Activated CD4-positive, alpha-beta memory T cell treated with anti-CD3 and anti-CD28 coated beads, Interleukin-2, amount 10 ng/mL, durations not matched to agents 7 days and 5 days (primary cell): ENCODE data around the gene WASF2. TPM values are rescaled to one million over a fixed set of nuclear protein-coding genes. Genes with fewer than 3 reads are reported as not detected.
"Not testable (repeated sequence)": the region's sequence is repeated elsewhere in the genome, so short reads cannot be mapped to it uniquely, and the experiment has no call there.

ENCODE experiments used
- CTCF ChIA-PET: fragments of 350-600 bp; sonication (Branson Sonifier 250); formaldehyde crosslinking; loops from one replicate; lab custom pipeline; 2021; ENCODE audit warnings: antibody characterized with exemption, inconsistent platforms; lab: Charles Lee
- POLR2A ChIA-PET: fragments of 350-600 bp; sonication (Branson Sonifier 250); formaldehyde crosslinking; loops from one replicate; lab custom pipeline; 2021; ENCODE audit warnings: antibody characterized with exemption; lab: Charles Lee
- DNase-seq: peaks from one replicate; pipeline ENCODE4 v3.0.0-alpha.2; 2020
- H3K27ac Mint-ChIP-seq: one replicate; pipeline ENCODE4 v1.8.0; 2021; ENCODE audit warnings: mild to moderate bottlenecking, mixed read lengths
- H3K27me3 Mint-ChIP-seq: one replicate; pipeline ENCODE4 v1.8.0; 2021; ENCODE audit warnings: mixed read lengths
- H3K36me3 Mint-ChIP-seq: one replicate; pipeline ENCODE4 v1.8.0; 2021; ENCODE audit warnings: low read depth, mixed read lengths
- H3K4me1 Mint-ChIP-seq: one replicate; pipeline ENCODE4 v1.8.0; 2021; ENCODE audit warnings: mixed read lengths
- H3K4me3 Mint-ChIP-seq: one replicate; pipeline ENCODE4 v1.8.0; 2021; ENCODE audit warnings: mild to moderate bottlenecking, mixed read lengths
- H3K9me3 Mint-ChIP-seq: one replicate; pipeline ENCODE4 v1.8.0; 2021; ENCODE audit warnings: mixed read lengths
- total RNA-seq, 2 experiments: library from RNA; stranded (reverse); gene quantifications; one replicate each; pipeline ENCODE4 v1.2.3, GENCODE V29; 2021

The WASF2 gene
- total RNA-seq, 2 experiments from 2014 or later, result 150 TPM

GRCh38 chr1:27503844-27504587 is 14.0 kb upstream of the WASF2 start:
- ChIA-PET POLR2A (no interaction called here), CTCF (no interaction called here)
- no peaks in the 10 kb centered on the region for H3K4me1 Mint-ChIP-seq
- H3K27me3 Mint-ChIP-seq, result no peaks in the 10 kb centered on the region
- no peak overlapping the region for H3K27ac Mint-ChIP-seq
- no peak overlapping the region for H3K4me3 Mint-ChIP-seq
- H3K9me3 Mint-ChIP-seq, result no peaks in the 10 kb centered on the region
- H3K36me3 Mint-ChIP-seq, result no peaks in the 10 kb centered on the region
- no peak for DNase-seq

- H3K4me1 Mint-ChIP-seq, result no peaks in the 10 kb centered on the region
- H3K4me3 Mint-ChIP-seq, result no peak overlapping the region
- DNase-seq, result no peak
- POLR2A ChIA-PET, result no interaction called here
- H3K27ac Mint-ChIP-seq, result no peak overlapping the region
- H3K36me3 Mint-ChIP-seq, result no peaks in the 10 kb centered on the region
- no peaks in the 10 kb centered on the region for H3K9me3 Mint-ChIP-seq
- CTCF ChIA-PET, result no interaction called here
- no peaks in the 10 kb centered on the region for H3K27me3 Mint-ChIP-seq
Observed at GRCh38 chr1:27503033-27503432, 13.1 kb upstream of the WASF2 start.

- CTCF ChIA-PET, H3K4me3 Mint-ChIP-seq, H3K9me3 Mint-ChIP-seq, H3K36me3 Mint-ChIP-seq, H3K27me3 Mint-ChIP-seq, H3K4me1 Mint-ChIP-seq, H3K27ac Mint-ChIP-seq, DNase-seq, POLR2A ChIA-PET: not testable (repeated sequence)
Observed at GRCh38 chr1:27501159-27501558, 11.2 kb upstream of the WASF2 start.

GRCh38 chr1:27499142-27499541 is 9.2 kb upstream of the WASF2 start:
- no peaks in the 10 kb centered on the region for H3K4me1 Mint-ChIP-seq
- no peaks in the 10 kb centered on the region for H3K9me3 Mint-ChIP-seq
- no peaks in the 10 kb centered on the region for H3K36me3 Mint-ChIP-seq
- DNase-seq, result no peak
- no peak overlapping the region for H3K4me3 Mint-ChIP-seq
- no peak overlapping the region for H3K27ac Mint-ChIP-seq
- POLR2A ChIA-PET, result interaction anchor here (1.9 kb wide), 1 partner anchor 9 kb away, joined by 6 read pairs; the partner anchor contains the start of gene WASF2
- no peaks in the 10 kb centered on the region for H3K27me3 Mint-ChIP-seq
- CTCF ChIA-PET, result no interaction called here

GRCh38 chr1:27496604-27497155 is 6.7 kb upstream of the WASF2 start:
- ChIA-PET POLR2A (no interaction called here), CTCF (interaction anchor here (0.8 to 1.5 kb wide), 3 partner anchors 25 to 200 kb away, joined by 3 to 4 read pairs (median 3); no protein-coding TSS in a partner anchor)

GRCh38 chr1:27492796-27493195 is 2.8 kb upstream of the WASF2 start:
- Mint-ChIP-seq H3K27me3 (no peaks in the 10 kb centered on the region), H3K36me3 (peaks cover 9% of the 10 kb centered on the region), H3K27ac (no peak overlapping the region), H3K9me3 (no peaks in the 10 kb centered on the region), H3K4me3 (no peak overlapping the region), H3K4me1 (peaks cover 39% of the 10 kb centered on the region)
- POLR2A ChIA-PET, result interaction anchor here (0.7 to 5.9 kb wide), 2 partner anchors 29 to 165 kb away, joined by 3 to 43 read pairs; no protein-coding TSS in a partner anchor
- CTCF ChIA-PET, result interaction anchor here (1.0 to 2.7 kb wide), 3 partner anchors 30 to 76 kb away, joined by 3 to 7 read pairs (median 4); no protein-coding TSS in a partner anchor
- no peak for DNase-seq

More at GRCh38 chr1:27496604-27497155, 6.7 kb upstream of the WASF2 start:
- H3K36me3 Mint-ChIP-seq, result no peaks in the 10 kb centered on the region
- no peaks in the 10 kb centered on the region for H3K9me3 Mint-ChIP-seq
- no peak overlapping the region for H3K4me3 Mint-ChIP-seq
- H3K27me3 Mint-ChIP-seq, result no peaks in the 10 kb centered on the region
- no peak for DNase-seq
- no peak overlapping the region for H3K27ac Mint-ChIP-seq
- H3K4me1 Mint-ChIP-seq, result peaks cover 17% of the 10 kb centered on the region

DNA sequence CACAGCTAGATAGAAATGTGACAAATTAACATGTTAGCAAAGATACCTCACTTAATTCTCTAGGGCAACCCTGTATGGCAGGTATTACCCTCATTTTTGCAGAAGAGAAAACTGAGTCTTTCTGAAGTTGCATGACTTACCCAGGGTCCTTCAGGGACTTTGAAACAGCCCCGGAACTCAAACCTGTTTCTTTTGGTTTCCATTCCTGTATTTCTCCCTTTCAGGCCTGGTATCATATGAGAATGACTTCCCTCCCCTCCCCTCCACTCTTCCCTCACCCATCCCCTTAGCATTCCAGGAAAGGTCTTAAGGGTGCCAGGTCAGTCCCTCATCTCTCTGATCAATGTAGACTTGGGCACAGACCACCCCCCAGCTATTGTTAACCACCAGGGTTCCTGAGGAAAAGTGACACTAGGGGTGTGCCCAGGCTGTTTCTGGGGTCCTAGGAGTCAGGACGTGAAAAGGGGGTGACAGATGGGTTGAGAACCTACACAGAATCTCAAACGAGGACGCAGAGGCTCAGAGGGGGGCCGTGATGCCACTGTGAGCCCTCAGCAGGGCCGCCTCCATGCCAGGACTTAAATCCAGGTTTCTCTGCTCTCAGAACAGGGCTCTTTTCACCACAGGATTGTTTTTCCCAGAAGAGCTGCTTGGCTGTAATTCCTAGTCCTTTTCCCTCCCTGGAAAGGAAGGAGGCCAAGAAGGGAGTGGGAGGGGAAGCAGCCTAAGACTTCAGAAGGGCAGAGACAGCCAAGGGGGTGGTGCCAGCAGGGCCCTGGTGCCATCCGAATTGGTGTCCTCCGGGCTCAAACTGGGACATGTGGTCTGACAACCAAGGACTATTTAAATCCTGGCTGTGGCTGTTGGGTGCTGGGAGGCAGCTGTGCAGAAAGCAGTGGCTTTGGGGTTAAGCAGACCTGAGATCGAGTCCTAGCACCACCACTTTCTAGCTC is 2.1 kb upstream of the WASF2 start:
- no peak overlapping the region for H3K4me3 Mint-ChIP-seq

DNA sequence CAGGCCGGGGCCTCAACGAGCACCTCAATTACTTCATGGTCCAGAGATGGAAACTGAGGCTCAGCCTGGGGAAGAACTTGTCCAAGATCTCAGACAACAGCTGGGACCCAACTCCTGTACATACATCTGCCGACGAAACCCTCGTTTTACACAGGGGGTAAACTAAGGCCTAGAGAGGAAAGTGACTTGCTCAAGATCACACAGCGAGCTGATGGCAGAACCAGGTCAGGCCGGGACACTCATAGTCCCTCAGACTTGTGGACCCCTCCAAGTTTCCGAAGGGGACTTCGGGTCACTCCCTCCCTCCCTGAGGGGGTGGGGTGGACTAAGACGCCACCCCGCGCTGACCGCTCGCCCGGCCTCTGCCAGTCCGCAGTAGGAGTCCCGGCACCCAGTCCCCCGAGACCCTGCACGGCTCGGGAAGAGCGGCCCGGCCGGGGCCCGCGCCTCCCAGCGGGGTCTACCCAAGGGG is 430 bp downstream of the WASF2 start:
- ChIA-PET CTCF (interaction anchor here (0.6 to 2.6 kb wide), 10 partner anchors 21 to 138 kb away, joined by 3 to 14 read pairs (median 4); no protein-coding TSS in a partner anchor), POLR2A (interaction anchor here (0.7 to 5.9 kb wide), 34 partner anchors 9 to 335 kb away, joined by 3 to 43 read pairs (median 5); partner anchors contain the start of genes FAM76A, SLC9A1 and WDTC1)
- Mint-ChIP-seq H3K4me3 (peak overlapping the region; percentile 94), H3K36me3 (peaks cover 13% of the 10 kb centered on the region), H3K9me3 (no peaks in the 10 kb centered on the region), H3K27ac (peak overlapping the region; percentile 89), H3K27me3 (no peaks in the 10 kb centered on the region), H3K4me1 (peaks cover 43% of the 10 kb centered on the region)
- DNase-seq, result no peak

More for the DNA sequence above, 2.1 kb upstream of the WASF2 start:
- CTCF ChIA-PET, result interaction anchor here (1.0 to 2.7 kb wide), 5 partner anchors 31 to 171 kb away, joined by 3 to 14 read pairs (median 7); no protein-coding TSS in a partner anchor
- H3K27ac Mint-ChIP-seq, result peak overlapping the region; percentile 21
- DNase-seq, result no peak
- H3K36me3 Mint-ChIP-seq, result peaks cover 9% of the 10 kb centered on the region
- no peaks in the 10 kb centered on the region for H3K9me3 Mint-ChIP-seq
- H3K27me3 Mint-ChIP-seq, result no peaks in the 10 kb centered on the region
- H3K4me1 Mint-ChIP-seq, result peaks cover 40% of the 10 kb centered on the region
- POLR2A ChIA-PET, result interaction anchor here (0.7 to 5.9 kb wide), 5 partner anchors 23 to 166 kb away, joined by 3 to 43 read pairs (median 3); no protein-coding TSS in a partner anchor

GRCh38 chr1:27487966-27488884 is 1.7 kb downstream of the WASF2 start:
- peaks cover 19% of the 10 kb centered on the region for H3K36me3 Mint-ChIP-seq
- peak overlapping the region; percentile 89 for H3K27ac Mint-ChIP-seq
- ChIA-PET POLR2A (interaction anchor here (0.8 to 5.9 kb wide), 8 partner anchors 29 to 73 kb away, joined by 3 to 43 read pairs (median 12); no protein-coding TSS in a partner anchor), CTCF (interaction anchor here (0.8 to 1.6 kb wide), 6 partner anchors 38 to 181 kb away, joined by 3 to 8 read pairs (median 5); no protein-coding TSS in a partner anchor)
- no peak for DNase-seq
- H3K27me3 Mint-ChIP-seq, result no peaks in the 10 kb centered on the region
- H3K9me3 Mint-ChIP-seq, result no peaks in the 10 kb centered on the region
- peaks cover 43% of the 10 kb centered on the region for H3K4me1 Mint-ChIP-seq
- H3K4me3 Mint-ChIP-seq, result peak overlapping the region; percentile 94

DNA sequence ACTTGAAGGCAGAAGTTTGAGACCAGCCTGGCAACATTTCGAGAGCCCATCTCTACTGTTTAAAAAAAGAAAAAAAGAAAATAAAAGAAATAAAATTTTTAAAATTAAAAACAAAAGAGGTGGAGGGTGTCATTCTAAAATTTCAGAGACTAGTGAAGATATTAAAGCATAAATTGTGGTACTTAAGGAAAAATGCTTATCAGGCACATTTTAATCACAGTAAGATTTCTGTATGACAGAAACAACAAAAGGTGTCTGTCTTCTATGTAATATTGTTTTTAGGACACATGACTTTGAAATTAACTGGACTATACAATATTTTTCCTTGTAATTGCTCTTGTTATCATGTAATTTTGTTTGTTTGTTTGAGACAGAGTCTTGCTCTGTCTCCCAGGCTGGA is 4.6 kb downstream of the WASF2 start:
- no peak overlapping the region for H3K27ac Mint-ChIP-seq
- ChIA-PET POLR2A (no interaction called here), CTCF (no interaction called here)
- no peaks in the 10 kb centered on the region for H3K9me3 Mint-ChIP-seq
- peaks cover 36% of the 10 kb centered on the region for H3K4me1 Mint-ChIP-seq
- peaks cover 32% of the 10 kb centered on the region for H3K36me3 Mint-ChIP-seq
- no peak overlapping the region for H3K4me3 Mint-ChIP-seq
- DNase-seq, result no peak
- no peaks in the 10 kb centered on the region for H3K27me3 Mint-ChIP-seq

- Mint-ChIP-seq H3K27me3 (no peaks in the 10 kb centered on the region), H3K27ac (no peak overlapping the region), H3K4me3 (no peak overlapping the region), H3K9me3 (no peaks in the 10 kb centered on the region), H3K36me3 (peaks cover 33% of the 10 kb centered on the region), H3K4me1 (peaks cover 37% of the 10 kb centered on the region)
- POLR2A ChIA-PET, result interaction anchor here (1.1 kb wide), 1 partner anchor 38 kb away, joined by 5 read pairs; no protein-coding TSS in a partner anchor
- no peak for DNase-seq
- CTCF ChIA-PET, result no interaction called here
Observed at GRCh38 chr1:27483659-27484058, 6.3 kb downstream of the WASF2 start.
